Spleen (tissue), 7 donors: ENCODE results near the gene OSM.

Source experiments
- CTCF ChIP-seq, 11 experiments: fragments of 200-600 bp in 7 of 11; fragments of 450-650 bp in 4 of 11; sonication (generic) in 4 of 11; IDR thresholded peaks in 8 of 11; conservative IDR thresholded peaks in 3 of 11; 1 replicate in 7 of 11; 2 replicates in 4 of 11; pipeline versions ENCODE4 v1.4.0 to v1.8.0; 2016 to 2021; ENCODE audit warnings: antibody characterized with exemption in 11 of 11, inconsistent platforms in 4 of 11, mild to moderate bottlenecking in 1 of 11
- POLR2AphosphoS5 ChIP-seq, 3 donors: sonication (generic); formaldehyde crosslinking; IDR thresholded peaks; one replicate each; pipeline ENCODE4 v1.5.1; 2017; ENCODE audit warnings: antibody characterized with exemption in 3 of 3
- donor health status: DM: no; HTN: no; CAD: no; lungs with moderate emphysema.
- donor health status: DM: no; HTN: no; CAD: no.
- donor health status: DM: no; HTN: no; CAD: no.

GRCh38 chr22:30306627-30307011 lies 40.0 kb upstream of the OSM start:
- TF ChIP-seq POLR2AphosphoS5 (IDR thresholded peaks at IDR 0.05) (no peak), CTCF (IDR thresholded peaks at IDR 0.05 in 8 of 11, conservative IDR thresholded peaks at IDR 0.05 in 3 of 11) (no peak)
